ENCODE results near the gene GPALPP1.

DNA sequence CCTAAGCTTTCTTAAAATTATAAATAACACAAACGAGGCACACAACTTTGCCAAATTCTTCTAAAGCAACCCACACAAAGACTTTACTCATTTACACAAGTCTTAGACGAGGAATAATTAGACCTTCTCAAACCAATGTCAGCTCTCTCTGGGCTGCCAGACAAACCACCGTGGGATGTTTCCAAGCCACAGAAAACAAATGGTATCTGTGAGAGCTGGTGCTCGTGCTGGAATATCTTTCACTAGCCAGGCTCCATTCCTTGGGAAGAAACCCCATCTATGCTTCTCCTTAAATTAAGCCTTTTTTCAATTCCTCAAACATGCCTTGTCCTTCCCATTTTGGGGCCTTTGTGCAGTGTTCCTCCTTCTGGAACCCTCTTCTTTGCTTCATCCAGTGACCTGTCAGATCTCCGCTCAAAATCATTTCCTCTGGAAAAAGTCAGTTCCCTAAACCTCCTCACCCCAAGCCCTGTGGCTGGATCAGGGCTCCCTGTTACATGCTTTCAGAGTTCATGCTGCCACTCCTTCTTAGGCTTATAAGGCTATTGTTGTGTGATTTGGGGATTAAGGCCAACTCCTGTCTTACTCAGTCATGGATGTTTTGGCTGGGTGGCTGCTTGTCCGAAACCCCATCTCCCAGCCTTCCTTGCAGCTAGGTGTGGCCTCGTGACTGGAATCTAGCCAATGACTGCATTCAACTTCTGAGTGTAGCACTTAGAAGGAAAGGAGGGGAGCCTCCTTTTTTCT lies 66.7 kb downstream of the GPALPP1 start:
- TF ChIP-seq POLR2A (IDR thresholded peaks at IDR 0.05) (no peak), CTCF (IDR thresholded peaks at IDR 0.05) (no peak)

All from prostate gland (tissue), 2 donors.